Activated CD4-positive, alpha-beta T cell treated with anti-CD3 and anti-CD28 coated beads, Interleukin-2, amount 50 U/mL, for 48 hours (primary cell): ENCODE data around the gene NAPA.

Experiments
- DNase-seq, 2 experiments: peaks; one replicate each; pipeline ENCODE4 v3.0.0-alpha.2; 2020

NAPA gene

DNA sequence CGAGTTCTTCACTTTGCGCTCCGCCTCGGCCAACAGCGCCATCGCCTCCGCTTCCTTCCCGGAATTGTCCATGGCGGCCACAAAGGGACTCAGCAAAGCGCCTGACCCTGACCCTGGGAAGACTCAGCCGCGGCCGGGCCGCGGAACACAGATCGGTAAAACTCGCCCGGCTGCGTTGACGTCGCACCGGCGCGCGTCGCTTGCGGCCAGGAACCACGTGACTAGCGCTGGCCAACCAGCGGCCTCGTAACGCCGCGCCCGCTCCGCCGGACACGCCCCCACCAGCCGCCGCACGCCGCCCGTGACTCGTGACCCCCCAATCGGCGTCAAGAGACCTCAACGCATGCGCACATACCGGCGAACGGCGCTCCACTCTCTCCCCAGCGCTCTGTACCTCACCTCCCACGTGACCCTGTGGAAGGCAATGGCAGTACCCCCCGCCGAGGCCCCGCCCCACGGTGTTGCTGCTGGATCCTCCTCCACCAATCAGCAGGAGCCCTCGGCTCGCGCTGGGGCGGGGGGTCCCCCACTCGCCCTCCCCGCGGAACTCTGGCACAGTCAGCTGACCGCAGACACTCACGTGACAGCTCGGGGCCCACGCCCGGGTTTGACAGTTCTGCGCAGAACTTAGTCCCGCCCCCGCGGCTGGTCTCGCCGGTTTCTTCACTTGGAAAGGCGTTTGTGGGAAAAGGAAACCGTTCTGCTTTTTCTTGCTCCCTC, at the start of gene NAPA:
TSS of gene NAPA (minus strand) at position 195 of the 720 bp plus-strand sequence. CDS start at position 72, 123 bp downstream.
- peak; percentile 100 for DNase-seq

DNA sequence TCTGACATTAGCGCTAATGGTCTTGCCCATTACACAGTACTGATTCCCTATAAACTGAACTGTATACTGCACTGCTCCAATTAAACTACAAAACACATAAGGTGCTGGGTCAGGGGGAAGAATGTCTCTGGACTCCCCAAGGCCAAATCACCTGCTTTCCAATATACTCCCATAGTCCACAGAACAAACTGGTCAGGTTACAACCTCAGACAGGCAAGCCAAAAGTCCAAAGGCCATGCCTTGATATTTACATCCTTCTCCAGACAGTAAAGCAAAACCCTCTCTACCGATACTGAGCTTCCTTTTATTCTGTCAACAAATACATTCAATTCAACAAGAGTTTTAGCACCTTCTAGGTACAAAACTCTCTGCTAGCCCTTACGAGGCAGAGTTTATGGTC, 49.2 kb upstream of the NAPA start:
- no peak for DNase-seq

DNA sequence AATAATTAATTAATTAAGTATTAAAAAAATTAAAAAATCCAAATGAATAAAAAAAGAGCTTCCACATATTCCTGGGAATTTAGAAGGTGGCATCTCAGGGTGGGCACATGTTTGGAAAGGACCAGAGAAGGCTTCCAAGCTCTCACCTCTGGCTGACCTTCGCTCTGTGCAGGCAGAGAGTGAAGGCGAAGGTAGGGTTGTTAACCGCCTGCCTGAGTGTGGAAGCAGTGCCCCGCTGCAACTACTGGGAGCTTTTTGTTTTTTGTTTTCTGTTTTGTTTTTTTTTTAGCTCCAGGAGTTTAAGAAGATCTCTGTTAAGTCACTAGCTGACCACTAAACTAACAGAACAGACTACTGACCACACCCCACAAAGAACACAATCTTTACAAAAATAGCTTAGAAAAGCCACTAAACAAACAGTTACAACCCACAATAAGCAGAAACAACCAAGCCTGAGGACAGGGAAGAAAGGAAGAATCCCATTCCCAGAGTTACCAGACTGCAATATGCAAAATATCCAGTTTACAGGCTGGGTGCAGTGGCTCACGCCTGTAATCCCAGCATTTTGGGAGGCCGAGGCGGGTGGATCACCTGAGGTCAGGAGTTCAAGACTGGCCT, 46.7 kb upstream of the NAPA start:
- no peak for DNase-seq

DNA sequence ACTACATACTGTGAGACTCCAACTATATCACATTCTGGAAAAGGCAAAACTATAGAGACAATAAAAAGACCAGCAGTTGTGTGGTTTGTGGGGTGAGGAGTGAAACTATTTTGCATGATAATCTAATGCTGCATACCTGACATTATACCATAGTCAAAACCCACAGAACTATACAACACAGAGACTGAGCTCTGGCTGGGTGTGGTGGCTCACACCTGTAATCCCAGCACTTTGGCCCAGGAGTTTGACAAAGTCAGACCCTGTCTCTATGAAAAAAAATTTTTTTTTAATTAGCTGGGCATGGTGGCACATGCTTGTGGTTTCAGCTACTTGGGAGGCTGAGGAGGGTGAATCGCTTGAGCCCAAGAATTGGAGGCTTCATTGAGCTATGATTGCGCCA, 46.1 kb upstream of the NAPA start:
- no peak for DNase-seq

DNA sequence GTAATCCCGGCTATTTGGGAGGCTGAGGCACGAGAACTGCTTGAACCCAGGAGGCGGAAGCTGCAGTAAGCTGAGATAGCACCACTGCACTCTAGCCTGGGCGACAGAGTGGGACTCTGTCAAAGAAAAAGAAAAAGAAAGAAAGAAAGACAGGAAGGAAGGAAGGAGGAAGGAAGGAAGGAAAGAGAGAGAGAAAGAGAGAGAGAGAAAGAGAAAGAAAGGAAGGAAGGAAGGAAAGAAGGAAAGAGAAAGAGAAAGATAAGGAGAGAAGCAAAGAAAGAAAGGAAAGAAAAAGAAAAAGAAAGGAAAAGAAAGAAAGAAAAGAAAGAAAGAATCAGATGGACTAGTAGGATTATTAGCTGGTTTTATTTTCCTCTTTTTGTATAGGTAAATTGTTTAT, 35.3 kb upstream of the NAPA start:
- DNase-seq, result no peak

DNA sequence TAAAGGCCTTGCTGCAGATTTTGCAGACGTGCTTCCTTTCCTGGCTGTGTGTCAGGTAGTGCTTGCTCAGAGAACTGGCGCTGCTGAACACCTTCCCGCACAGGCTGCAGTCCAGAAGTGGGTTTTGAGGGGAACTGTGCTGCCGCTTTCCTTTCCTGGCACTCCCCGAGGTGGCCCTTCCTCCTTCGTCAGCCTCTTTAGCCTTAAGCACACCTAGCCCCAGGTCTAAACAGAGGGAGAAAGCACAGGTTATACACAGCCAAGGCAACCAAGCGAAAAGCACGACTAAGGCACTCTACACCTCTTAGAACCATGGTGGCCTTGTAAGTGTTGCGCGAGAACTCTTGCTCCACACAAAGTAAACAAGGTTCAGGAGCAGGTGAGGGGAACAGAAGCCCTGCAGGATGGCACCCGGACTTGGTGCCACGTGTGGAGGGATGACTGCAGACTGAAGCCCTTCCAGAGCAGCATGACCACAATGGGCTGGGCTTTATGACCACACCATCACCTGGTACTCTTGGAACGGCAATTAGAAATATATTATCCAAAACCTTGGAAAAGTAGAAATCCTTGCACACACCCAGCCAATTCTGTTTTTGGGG, 34.5 kb upstream of the NAPA start:
- DNase-seq, result no peak

DNA sequence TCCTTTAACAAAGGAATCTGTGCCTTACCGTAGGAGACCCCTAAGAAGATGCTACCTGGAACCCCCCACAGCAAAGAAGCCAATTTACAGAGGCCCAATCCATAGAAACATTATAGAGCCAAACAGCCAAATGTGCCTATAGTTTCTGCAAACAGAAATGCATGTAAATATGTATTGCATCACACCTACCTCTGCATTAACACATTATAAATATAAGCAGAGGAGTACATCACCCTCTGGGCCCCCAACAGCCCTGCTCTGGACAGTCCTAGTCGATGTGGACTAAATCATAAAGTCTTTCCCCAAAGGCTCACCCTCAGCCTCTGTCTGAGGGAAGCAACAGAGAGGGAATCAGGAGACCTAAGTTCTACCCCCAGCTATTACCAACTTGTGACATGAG, 32.3 kb upstream of the NAPA start:
- DNase-seq, result no peak

DNA sequence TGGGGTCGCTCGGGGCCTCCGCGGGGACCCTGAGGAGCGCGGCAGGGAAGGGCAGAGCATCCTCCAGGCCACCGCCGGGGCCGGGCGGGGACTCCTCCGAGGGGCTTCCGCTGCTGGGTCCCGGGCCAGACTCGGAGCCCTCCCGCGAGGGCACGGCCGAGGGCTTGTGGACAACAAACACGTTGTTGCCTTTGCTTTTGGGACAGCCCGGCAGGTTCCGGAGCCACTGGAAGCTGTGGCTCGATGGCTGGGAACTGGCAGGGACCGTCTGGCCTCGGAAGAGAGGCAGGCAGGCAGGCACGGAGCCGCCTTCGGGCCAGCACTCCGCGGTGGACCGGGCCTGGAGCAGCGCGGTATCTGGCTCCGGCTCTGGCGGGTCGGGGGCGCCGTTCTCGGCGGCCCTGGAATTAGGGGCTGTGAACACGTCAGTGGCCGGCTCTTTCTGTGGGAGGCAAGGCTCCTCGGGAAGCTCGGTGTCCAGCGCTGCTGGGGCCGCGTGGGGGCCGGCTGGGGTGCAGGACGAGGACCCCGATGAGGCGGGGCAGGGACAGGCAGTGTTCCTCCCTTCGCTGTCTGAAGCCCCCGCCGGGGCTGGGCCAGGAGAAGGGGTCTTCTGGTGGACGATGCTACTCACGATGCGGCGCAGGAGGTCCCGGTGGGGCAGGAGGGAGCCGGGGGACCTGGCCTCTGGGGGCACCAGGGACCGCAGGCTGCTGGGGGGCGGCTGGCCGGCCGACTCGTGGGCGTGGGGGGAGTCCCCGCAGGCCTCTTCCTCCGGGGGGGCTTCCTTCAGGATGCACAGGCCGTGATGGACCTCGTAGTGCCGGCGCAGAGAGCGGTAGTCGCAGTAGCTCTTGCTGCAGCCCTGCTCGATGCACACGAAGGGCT, 30.4 kb upstream of the NAPA start:
- DNase-seq, result no peak

DNA sequence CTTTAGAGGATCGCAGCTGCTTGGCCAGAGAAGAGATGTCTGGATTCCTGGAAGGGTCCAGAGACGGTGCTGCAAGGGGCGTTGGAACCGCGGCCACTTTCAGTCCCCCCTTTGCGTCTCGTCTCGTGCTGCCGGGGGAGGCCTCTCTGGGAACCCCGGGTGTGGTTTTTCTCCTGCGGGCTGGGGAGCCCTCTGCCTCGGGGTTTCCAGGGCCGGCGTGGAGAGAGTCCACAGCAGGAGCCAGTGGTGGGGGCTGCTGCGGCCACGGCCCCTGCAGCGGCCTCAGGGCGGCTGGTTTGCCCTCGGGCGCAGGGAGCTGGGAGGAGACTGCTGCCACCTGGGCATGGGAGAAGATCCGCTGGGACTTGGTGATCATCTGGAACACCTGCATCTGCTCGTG, 29.6 kb upstream of the NAPA start:
- DNase-seq, result no peak

DNA sequence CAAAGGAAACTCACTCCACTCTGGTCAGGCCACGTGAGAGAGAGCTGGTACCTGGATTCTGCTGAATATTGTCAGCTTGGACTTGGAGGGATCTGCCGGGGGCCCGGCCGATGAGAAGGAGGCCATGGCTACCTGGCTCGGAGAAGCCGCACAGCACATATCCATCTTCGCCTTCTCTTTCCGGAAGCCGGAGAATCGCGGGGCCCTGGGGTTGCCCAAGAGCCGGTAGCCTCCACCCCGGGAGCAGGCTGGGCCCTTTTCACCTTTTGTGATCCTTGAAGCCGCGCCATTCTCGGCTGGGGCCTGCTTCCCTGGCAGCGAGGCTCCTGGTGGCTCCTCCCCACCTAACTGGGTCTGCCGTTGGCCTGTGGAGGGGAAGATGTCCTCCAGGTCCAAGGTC, 29.2 kb upstream of the NAPA start:
- no peak for DNase-seq

DNA sequence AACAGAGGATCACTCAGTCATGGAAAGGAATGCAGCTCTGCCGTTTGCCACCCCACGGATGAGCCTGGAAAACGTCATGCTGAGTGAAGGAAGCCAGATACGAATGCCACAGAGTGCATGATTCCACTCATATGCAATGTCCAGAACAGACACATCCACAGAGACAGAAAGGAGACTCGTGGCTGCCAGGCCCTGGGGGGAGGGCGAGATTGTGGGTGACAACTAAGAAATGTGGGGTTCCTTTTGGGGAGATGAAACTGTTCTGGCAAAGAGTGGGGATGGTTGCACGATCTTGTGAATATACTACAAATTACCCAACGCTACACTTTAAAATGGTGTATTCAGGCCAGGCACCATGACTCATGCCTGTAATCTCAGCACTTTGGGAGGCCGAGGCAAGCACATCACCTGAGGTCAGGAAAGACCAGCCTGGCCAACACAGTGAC, 27.2 kb upstream of the NAPA start:
- DNase-seq, result no peak

DNA sequence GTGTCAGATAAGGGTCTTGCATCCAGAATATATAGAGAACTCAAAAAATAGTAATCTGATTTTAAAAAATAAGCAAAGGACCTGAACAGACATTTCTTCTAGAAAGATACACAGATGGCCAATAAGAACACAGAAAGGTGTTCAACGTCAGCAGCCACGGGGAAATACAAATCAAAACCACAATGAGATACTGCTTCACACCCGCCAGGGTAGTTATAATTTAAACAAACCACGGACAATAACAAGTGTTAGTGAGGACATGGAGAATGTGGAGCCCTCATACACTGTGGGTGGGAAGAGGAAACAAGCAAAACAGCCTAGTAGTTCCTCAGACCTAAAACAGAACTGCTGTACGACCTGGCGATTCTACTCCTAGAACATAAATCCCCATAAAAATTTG, 26.7 kb upstream of the NAPA start:
- no peak for DNase-seq

DNA sequence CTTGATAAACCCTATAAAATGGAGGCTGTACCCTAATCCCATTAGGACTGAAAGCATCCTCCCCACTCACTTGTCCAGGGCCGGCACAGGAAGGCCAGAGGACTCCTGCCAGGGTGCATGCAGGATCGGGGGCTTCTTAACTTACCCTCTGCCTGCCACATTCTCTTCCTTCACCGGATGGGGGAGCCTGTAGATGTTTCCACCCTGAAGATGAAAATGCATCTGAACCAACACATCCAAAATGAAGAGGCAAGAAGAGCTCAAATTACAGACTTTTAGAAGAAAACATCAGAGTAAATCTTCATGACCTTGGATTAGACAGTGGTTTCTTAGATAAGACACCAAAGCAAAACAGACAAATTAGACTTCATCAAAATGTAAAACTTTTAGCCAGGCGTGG, 25.9 kb upstream of the NAPA start:
- DNase-seq, result no peak

DNA sequence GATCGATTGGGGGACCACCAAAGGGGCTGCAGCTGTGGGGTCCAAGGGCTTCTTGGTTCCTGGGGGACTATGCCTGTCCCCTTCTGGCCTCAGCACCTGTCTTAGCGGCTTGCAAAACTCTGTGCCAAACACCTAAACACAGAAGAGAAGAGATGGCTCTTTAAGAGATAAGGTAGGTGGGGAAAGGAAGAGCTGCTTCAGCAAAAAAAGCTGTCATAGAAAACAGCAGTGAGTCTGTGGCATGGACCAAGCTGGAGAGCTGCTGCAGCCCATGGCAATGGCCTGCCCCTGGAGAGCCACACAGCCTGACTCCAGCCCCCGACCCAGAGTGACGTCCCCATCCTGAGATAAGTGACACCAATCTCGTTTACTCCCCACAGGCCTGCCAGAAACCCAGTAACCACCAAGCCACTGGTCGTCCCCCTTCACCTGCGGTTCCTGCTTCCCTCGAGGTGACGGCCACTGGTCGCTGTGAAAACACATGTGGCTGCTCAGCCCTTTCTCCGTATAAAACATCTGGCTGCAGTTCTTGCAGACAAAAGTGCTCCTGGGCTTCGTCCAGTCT, 25.0 kb upstream of the NAPA start:
- no peak for DNase-seq

DNA sequence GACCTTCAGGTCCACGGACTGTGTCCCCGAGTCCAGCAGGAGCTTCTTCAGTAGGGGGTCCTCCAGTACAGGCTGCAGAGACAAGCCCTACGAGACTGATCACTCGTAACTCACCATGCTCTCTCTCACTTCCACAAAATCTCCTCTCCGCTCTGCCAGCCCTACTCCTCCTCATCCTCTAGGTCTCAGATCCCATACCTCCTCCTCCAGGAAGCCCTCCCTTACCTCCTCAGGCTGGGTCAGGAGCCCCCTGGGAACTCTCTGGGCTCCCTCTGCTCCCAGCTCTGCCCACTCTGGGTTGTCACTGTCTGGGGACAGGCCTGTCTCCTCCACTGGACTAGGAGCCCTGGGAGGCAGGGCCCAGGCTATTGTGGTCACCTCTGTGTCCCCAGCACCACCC, 23.9 kb upstream of the NAPA start:
- no peak for DNase-seq

DNA sequence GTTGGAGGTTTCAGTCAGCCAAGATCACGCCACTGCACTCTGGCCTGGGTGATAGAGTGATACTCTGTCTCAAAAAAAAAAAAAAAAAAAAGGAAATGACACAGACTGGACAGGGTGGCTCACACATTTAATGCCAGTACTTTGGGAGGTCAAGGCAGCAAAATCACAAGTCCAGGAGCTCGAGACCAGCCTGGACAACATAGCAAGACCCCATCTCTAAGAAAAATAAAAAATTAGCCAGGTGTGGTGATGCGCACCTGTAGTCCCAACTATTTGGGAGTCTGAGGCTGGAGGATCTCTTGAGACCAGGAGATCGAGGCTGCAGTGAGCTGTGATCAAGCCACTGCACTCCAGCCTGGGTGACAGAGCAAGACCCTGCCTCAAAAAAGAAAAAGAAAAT, 22.6 kb upstream of the NAPA start:
- no peak for DNase-seq

DNA sequence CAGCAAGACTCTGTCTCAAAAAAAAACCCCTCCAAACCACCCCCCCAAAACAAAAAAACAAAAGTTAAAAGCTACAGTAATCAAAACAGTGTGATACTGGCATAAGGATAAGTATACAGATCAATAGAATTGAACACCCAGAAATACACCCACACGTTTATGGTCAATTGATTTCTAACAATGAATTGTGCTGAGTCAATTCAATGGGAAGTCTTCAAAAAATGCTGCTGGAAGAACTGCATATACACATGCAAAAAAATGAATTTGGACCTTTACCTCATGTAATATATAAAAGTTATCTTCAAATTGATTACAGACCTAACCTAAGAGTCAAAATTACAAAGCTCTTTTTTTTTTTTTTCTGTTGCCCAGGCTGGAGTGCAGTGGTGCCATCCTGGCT, 19.8 kb upstream of the NAPA start:
- no peak for DNase-seq

DNA sequence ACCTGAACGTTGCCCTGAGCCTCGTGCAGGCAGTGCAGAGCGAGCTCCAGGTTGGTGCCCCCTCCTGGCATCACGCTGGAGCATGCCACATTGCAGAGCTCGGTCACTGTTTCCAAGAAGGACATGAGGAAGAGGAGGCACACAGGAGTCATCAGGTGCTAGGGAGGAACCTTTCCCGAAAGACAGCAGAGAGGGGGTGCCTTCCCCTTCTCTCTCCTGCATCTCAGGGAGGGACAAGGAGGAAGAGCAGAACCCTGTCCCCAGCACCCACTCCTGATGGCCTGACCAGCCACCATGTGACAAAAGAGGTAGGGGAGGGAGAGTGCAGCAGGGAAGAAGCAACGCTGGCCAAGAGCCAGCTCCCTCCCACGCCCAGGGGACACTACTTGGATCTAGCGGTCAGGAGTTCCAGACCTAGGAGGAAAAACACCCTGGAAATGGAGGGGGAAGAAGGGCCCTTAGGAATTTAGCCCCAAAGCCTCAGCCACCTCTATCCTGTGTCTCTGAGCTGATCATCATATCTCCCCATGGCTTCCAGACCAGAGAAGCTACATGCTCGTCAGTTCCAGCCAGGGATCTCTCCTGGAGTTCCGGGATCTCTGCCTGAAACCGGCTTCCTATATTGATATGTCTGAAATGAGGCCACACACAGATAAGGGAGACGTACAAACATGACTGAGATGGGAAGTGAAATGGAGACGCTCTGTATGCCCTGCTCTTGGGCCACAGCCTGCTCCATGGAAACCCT, 17.0 kb upstream of the NAPA start:
- DNase-seq, result no peak

DNA sequence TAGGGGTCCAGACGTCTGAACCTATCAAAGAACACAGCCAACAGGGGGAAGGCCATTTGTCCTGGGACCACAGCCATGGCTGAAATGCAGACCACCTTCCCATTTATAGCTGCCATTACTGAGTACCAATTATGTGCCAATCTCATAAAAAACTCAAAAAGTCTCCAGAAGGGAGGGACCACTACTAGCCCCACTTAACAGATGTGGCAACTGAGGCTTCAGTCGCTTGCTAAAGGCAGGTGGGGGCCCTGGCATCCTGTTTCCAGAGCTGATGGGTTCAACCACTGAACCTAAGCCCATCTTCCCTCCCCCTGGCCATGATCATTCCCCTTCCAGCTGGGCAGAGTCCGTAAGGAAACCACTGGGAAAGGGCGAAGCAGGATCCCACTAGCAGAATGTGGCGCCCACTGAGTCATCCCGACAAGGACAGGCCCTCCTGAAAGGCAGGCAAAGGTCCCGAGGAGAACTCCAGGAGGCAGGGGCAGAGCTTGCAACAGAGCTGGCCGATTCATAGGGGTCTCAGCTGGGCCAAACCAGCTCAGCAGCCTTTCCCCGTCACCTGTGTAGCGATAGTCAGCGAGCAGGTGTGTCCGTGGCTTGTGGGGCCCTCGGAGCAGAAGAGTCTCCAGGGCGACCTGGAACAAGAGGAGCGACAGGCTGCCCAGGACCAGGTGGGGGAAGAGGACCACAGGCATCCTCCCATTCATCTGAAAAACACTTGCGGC, 14.3 kb upstream of the NAPA start:
- no peak for DNase-seq

DNA sequence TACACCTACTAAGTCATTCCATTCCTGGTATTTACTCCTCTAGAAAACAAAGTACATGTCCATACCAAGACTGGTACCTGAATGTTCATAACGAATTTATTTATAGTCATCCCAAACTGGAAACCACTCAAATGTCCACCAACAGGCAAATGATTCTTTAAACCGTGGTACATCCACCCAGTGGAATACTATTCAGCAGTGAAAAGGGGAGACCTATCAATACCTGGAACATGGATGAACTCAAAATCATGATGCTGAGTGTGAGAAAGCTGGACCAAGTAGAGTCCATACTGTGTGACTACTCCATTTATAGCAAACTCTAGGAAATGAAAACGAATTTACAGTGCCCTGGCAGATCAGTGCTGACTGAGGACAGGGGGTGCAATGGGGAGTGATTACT, 11.9 kb upstream of the NAPA start:
- DNase-seq, result no peak

DNA sequence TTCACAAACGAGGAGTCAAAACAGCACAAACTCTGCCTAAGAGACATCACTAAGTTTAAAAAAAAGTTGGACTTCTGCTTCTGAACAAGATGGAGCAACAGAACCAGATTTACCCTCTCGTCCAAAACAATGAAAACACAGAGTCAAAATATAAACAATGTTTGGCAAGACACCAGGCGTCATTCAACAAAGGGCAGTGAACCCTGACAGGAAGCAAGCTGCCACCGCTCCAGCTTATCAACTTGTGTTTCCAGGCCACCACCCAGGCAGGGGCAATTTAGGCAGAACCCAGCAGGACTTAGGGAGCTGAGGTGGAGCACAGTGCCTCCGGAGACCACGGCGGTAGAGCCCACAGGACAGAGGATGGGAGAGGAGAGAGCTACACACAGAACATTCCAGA, 8.6 kb upstream of the NAPA start:
- DNase-seq, result no peak
